PC-3 (cell line): Measurements from ENCODE around the gene REPS2.

ENCODE experiments used
- CTCF ChIP-seq: fragments of 300-600 bp; sonication (generic); conservative IDR thresholded peaks from 2 replicates; pipeline ENCODE4 v1.5.1; 2017; ENCODE audit warnings: antibody characterized with exemption, low read depth, mild to moderate bottlenecking, low read length
- EZH2 ChIP-seq: fragments of 300-600 bp; sonication (generic); IDR thresholded peaks from one replicate; pipeline ENCODE4 v1.6.1; 2017; ENCODE audit warnings: antibody characterized with exemption, mild to moderate bottlenecking, low read length; ENCODE audit not compliant: unreplicated experiment
- EZH2phosphoT487 ChIP-seq: fragments of 300-600 bp; sonication (generic); IDR thresholded peaks from 2 replicates; pipeline ENCODE4 v1.6.1; 2018; ENCODE audit warnings: mild to moderate bottlenecking, antibody characterized with exemption, low read length, borderline replicate concordance

GRCh38 chrX:16999275-16999674 is 52.8 kb downstream of the REPS2 start:
- no peak for TF ChIP-seq CTCF
- no peak for TF ChIP-seq EZH2
- TF ChIP-seq EZH2phosphoT487: no peak
